DLD1 (cell line): ENCODE measurements around the gene EHD4.

Experiments used
- in situ Hi-C: cut with HindIII; loops from 2 replicates; pipeline ENCODE4 v1.10.0; 2017; ENCODE audit warnings: low sequenced_read_pairs

The EHD4 gene

GRCh38 chr15:41849204-41849603 lies 123.2 kb downstream of the EHD4 start:
- in situ Hi-C loops: no loop called here

- in situ Hi-C loops: no loop called here
Measured at GRCh38 chr15:41848631-41849030, 123.7 kb downstream of the EHD4 start.

GRCh38 chr15:41847981-41848380 lies 124.4 kb downstream of the EHD4 start:
- in situ Hi-C loops: no loop called here

- in situ Hi-C loops: no loop called here
Measured at GRCh38 chr15:41847206-41847605, 125.2 kb downstream of the EHD4 start.
